Natural killer cell (primary cell): ENCODE results near the gene PRKRIP1. TPM values are rescaled to one million over a fixed set of nuclear protein-coding genes. Genes with fewer than 3 reads are reported as not detected.

Experiments
- ATAC-seq, 3 donors: fragments of 150-1000 bp in 2 of 3; fragments of 200-7000 bp in 1 of 3; cut with Tn5 transposase; 1 replicate in 1 of 3; 2 replicates in 2 of 3; pipeline ENCODE4 v1.10.0; 2021; ENCODE audit warnings: mild to moderate bottlenecking in 2 of 3, moderate library complexity in 2 of 3
- DNase-seq, 2 donors: peaks; one replicate each; pipeline versions ENCODE4 v3.0.0 to v3.0.0-alpha.2; 2013 to 2021; ENCODE audit warnings: mixed read lengths in 1 of 2
- H3K27ac ChIP-seq: one replicate; pipeline ENCODE4 v1.5.1; 2013; ENCODE audit warnings: mild to moderate bottlenecking, low read length
- H3K27me3 ChIP-seq: one replicate; pipeline ENCODE4 v1.6.1; 2013; ENCODE audit warnings: low read length; ENCODE audit not compliant: control insufficient read depth, insufficient read depth
- H3K36me3 ChIP-seq: one replicate; pipeline ENCODE4 v1.6.1; 2013; ENCODE audit warnings: low read length; ENCODE audit not compliant: control insufficient read depth, insufficient read depth
- H3K4me1 ChIP-seq: one replicate; pipeline ENCODE4 v1.6.1; 2013; ENCODE audit warnings: low read length; ENCODE audit not compliant: control insufficient read depth, insufficient read depth
- H3K4me3 ChIP-seq: one replicate; pipeline ENCODE4 v1.5.1; 2013; ENCODE audit warnings: low read length
- H3K9me3 ChIP-seq: one replicate; pipeline ENCODE4 v1.6.1; 2013; ENCODE audit warnings: low read length; ENCODE audit not compliant: control insufficient read depth, insufficient read depth
- H3K27ac Mint-ChIP-seq, 2 donors: one replicate each; pipeline ENCODE4 v1.8.0; 2022; ENCODE audit warnings: mild to moderate bottlenecking in 2 of 2, mixed read lengths in 2 of 2, moderate library complexity in 1 of 2
- H3K27me3 Mint-ChIP-seq, 2 donors: one replicate each; pipeline ENCODE4 v1.8.0; 2022; ENCODE audit warnings: low read depth in 2 of 2, mixed read lengths in 2 of 2
- H3K36me3 Mint-ChIP-seq: one replicate; pipeline ENCODE4 v1.8.0; 2022; ENCODE audit warnings: mixed read lengths
- H3K4me1 Mint-ChIP-seq, 2 donors: one replicate each; pipeline ENCODE4 v1.8.0; 2022; ENCODE audit warnings: mixed read lengths in 2 of 2
- H3K4me3 Mint-ChIP-seq: one replicate; pipeline ENCODE4 v1.8.0; 2022; ENCODE audit warnings: mild to moderate bottlenecking, moderate library complexity, mixed read lengths
- H3K9me3 Mint-ChIP-seq, 2 donors: one replicate each; pipeline ENCODE4 v1.8.0; 2022; ENCODE audit warnings: mixed read lengths in 2 of 2
- CTCF ChIP-seq: fragments of 200-600 bp; IDR thresholded peaks from one replicate; pipeline ENCODE4 v1.8.0; 2022; ENCODE audit warnings: antibody characterized with exemption
- WGBS: methylation state at CpG from one replicate; pipeline ENCODE4 v1.1.7; 2013; ENCODE audit warnings: missing lambda C conversion rate; ENCODE audit not compliant: insufficient coverage; 5-methylcytosine and 5-hydroxymethylcytosine counted together
- intact Hi-C: fragments of 100-400 bp; cut with micrococcal nuclease; formaldehyde crosslinking; loops from one replicate; pipeline ENCODE4 v1.14.2; 2022
- total RNA-seq, 4 donors: library from RNA; stranded (reverse); fragments of 120-200 nt in 1 of 4; gene quantifications; one replicate each; pipeline versions ENCODE4 v1.2.3 to v1.2.4, GENCODE V29; 2013 to 2022

Gene PRKRIP1
- total RNA-seq, 3 donors from 2014 or later (not counting 1 experiment from before 2014, with no cell fraction given): 38.2 to 44.2 (median 39.5) TPM

GRCh38 chr7:102424787-102425218, 28.6 kb downstream of the PRKRIP1 start:
- H3K4me1 Mint-ChIP-seq: peaks cover 52 to 64% of the 10 kb centered on the region in 2 donors

GRCh38 chr7:102425639-102426267, 29.6 kb downstream of the PRKRIP1 start:
- ATAC-seq (peak; percentile 85 to 94 (median 91)), DNase-seq (peak; percentile 84 to 95)
- Mint-ChIP-seq H3K27ac (peak overlapping the region; percentile 99 to 100), H3K36me3 (no peaks in the 10 kb centered on the region), H3K9me3 (no peaks in the 10 kb centered on the region), H3K4me3 (peak overlapping the region; percentile 91), H3K4me1 (peaks cover 47 to 61% of the 10 kb centered on the region in 2 donors), H3K27me3 (no peaks in the 10 kb centered on the region)
- Histone ChIP-seq H3K27me3 (no peaks in the 10 kb centered on the region), H3K27ac (peak overlapping the region; percentile 90), H3K4me1 (peaks cover 82% of the 10 kb centered on the region), H3K9me3 (no peaks in the 10 kb centered on the region), H3K36me3 (peaks cover 7% of the 10 kb centered on the region), H3K4me3 (peak overlapping the region; percentile 6)
- intact Hi-C loops: loop anchor here (1.0 kb wide), 1 partner anchor 10 kb away; no protein-coding TSS in a partner anchor
- WGBS: 29% methylated on average over 25 of the region's 25 CpGs
- no peak for TF ChIP-seq CTCF

More at GRCh38 chr7:102424787-102425218, 28.6 kb downstream of the PRKRIP1 start:
- Mint-ChIP-seq H3K9me3 (no peaks in the 10 kb centered on the region), H3K27me3 (no peaks in the 10 kb centered on the region), H3K27ac (peak overlapping the region; percentile 99 to 100), H3K36me3 (no peaks in the 10 kb centered on the region), H3K4me3 (peak overlapping the region; percentile 67)
- 76% methylated on average over 13 of the region's 13 CpGs for WGBS
- Histone ChIP-seq H3K4me3 (no peak overlapping the region), H3K4me1 (peaks cover 84% of the 10 kb centered on the region), H3K9me3 (no peaks in the 10 kb centered on the region), H3K36me3 (peaks cover 7% of the 10 kb centered on the region), H3K27me3 (no peaks in the 10 kb centered on the region), H3K27ac (peak overlapping the region; percentile 90)
- no peak for ATAC-seq
- no peak for TF ChIP-seq CTCF
- DNase-seq: no peak
- intact Hi-C loops: no loop called here

- H3K27ac ChIP-seq: peak overlapping the region; percentile 90
- H3K36me3 ChIP-seq: peaks cover 7% of the 10 kb centered on the region
- Mint-ChIP-seq H3K9me3 (no peaks in the 10 kb centered on the region), H3K36me3 (no peaks in the 10 kb centered on the region), H3K4me3 (peak overlapping the region; percentile 91), H3K27ac (peak overlapping the region; percentile 99 to 100), H3K27me3 (no peaks in the 10 kb centered on the region), H3K4me1 (peaks cover 46 to 62% of the 10 kb centered on the region in 2 donors)
- peak overlapping the region; percentile 6 for H3K4me3 ChIP-seq
- intact Hi-C loops: loop anchor here (1.0 kb wide), 1 partner anchor 11 kb away; no protein-coding TSS in a partner anchor
- no peaks in the 10 kb centered on the region for H3K27me3 ChIP-seq
- WGBS: 2% methylated on average over 15 of the region's 16 CpGs
- peak; percentile 57 to 72 (median 67) for ATAC-seq
- no peaks in the 10 kb centered on the region for H3K9me3 ChIP-seq
- no peak for TF ChIP-seq CTCF
- peak; percentile 63 to 85 for DNase-seq
- H3K4me1 ChIP-seq: peaks cover 82% of the 10 kb centered on the region
These were observed 30.3 kb downstream of the PRKRIP1 start for GRCh38 chr7:102426268-102427018.
